ENCODE measurements around the gene IFFO2.

IFFO2 gene

GRCh38 chr1:18919197-18919905, 37.1 kb downstream of the IFFO2 start:
- DNase-seq (ENCODE audit: low read depth in 2 of 2), result no peak

- no peak for DNase-seq (ENCODE audit: low read depth in 2 of 2)
Measured at GRCh38 chr1:18918417-18918816, 38.1 kb downstream of the IFFO2 start.

GRCh38 chr1:18917071-18917799, 39.2 kb downstream of the IFFO2 start:
- no peak for DNase-seq (ENCODE audit: low read depth in 2 of 2)

- DNase-seq (ENCODE audit: low read depth in 2 of 2), result no peak
Measured at GRCh38 chr1:18915341-18915740, 41.1 kb downstream of the IFFO2 start.

GRCh38 chr1:18913065-18913835, 43.2 kb downstream of the IFFO2 start:
- DNase-seq (ENCODE audit: low read depth in 2 of 2), result peak; percentile 48 to 55

- no peak for DNase-seq (ENCODE audit: low read depth in 2 of 2)
Measured at GRCh38 chr1:18912550-18912949, 43.9 kb downstream of the IFFO2 start.

GRCh38 chr1:18908911-18909771, 47.3 kb downstream of the IFFO2 start:
- no peak for DNase-seq (ENCODE audit: low read depth in 2 of 2)

GRCh38 chr1:18907917-18908845, 48.3 kb downstream of the IFFO2 start:
- DNase-seq (ENCODE audit: low read depth in 2 of 2), result no peak

GRCh38 chr1:18907021-18907916, 49.2 kb downstream of the IFFO2 start:
- DNase-seq (ENCODE audit: low read depth in 2 of 2), result peak; percentile 27 to 28

GRCh38 chr1:18903291-18903756, 53.2 kb downstream of the IFFO2 start:
- no peak for DNase-seq (ENCODE audit: low read depth in 2 of 2)

GRCh38 chr1:18902523-18903290, 53.8 kb downstream of the IFFO2 start, which contains the start of gene ALDH4A1:
ALDH4A1 (minus strand) TSS chr1:18902555; CDS start chr1:18902523, 32 bp downstream.
- DNase-seq (ENCODE audit: low read depth in 2 of 2), result peak; percentile 80 to 84

- DNase-seq (ENCODE audit: low read depth in 2 of 2), result no peak
Measured at GRCh38 chr1:18901952-18902522, 54.4 kb downstream of the IFFO2 start.

- no peak for DNase-seq (ENCODE audit: low read depth in 2 of 2)
Measured at GRCh38 chr1:18901147-18901951, 55.1 kb downstream of the IFFO2 start.

GRCh38 chr1:18900303-18900841, 56.1 kb downstream of the IFFO2 start:
- no peak for DNase-seq (ENCODE audit: low read depth in 2 of 2)

GRCh38 chr1:18899363-18900049, 57.0 kb downstream of the IFFO2 start:
- DNase-seq (ENCODE audit: low read depth in 2 of 2), result no peak

- DNase-seq (ENCODE audit: low read depth in 2 of 2), result no peak
Measured at GRCh38 chr1:18898567-18898966, 57.9 kb downstream of the IFFO2 start.

Measured in stimulated activated CD8-positive, alpha-beta memory T cell treated with anti-CD3 and anti-CD28 coated beads, Interleukin-2, amount 100 ng/mL, for 1 hour (primary cell).